Tibial nerve (tissue), 4 donors: ENCODE measurements around the gene NPVF.

ENCODE experiments used
- EP300 ChIP-seq, 2 donors: sonication (generic); formaldehyde crosslinking; IDR thresholded peaks; one replicate each; pipeline ENCODE4 v1.6.1; 2017; ENCODE audit warnings: antibody characterized with exemption in 2 of 2, mild to moderate bottlenecking in 1 of 2
- POLR2A ChIP-seq, 2 donors: fragments of 450-650 bp; IDR thresholded peaks; one replicate each; pipeline ENCODE4 v1.6.1; 2017; ENCODE audit warnings: antibody characterized with exemption in 2 of 2, mild to moderate bottlenecking in 2 of 2, moderate library complexity in 2 of 2
- TF ChIP-seq, protein P1 (sequence below), 5 experiments: fragments of 200-600 bp in 3 of 5; fragments of 450-650 bp in 2 of 5; sonication (generic) in 3 of 5; IDR thresholded peaks; one replicate each; pipeline ENCODE4 v1.5.1; 2016 to 2019; ENCODE audit warnings: antibody characterized with exemption in 5 of 5, mild to moderate bottlenecking in 3 of 5, moderate library complexity in 2 of 5

DNA sequence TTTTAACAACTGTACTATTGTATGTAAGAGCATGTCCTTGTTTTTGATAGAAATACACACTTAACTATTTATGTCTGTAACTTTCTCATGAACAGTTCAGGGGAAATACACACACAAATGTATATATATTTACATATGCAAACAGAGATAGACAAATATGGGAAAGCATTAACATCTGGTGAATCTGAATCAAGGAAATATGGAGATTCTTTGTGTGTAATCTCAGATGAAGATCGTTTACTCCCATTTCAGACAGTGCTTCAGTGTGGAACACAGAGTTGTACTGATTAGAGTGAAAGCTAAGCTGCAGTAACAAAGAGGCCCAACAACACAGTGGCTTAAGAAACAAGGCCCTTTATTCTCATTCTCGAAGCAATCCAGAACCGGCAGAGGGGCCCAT is 26.3 kb upstream of the NPVF start:
- no peak for TF ChIP-seq POLR2A (IDR thresholded peaks at IDR 0.05)
- TF ChIP-seq, protein P1, sequence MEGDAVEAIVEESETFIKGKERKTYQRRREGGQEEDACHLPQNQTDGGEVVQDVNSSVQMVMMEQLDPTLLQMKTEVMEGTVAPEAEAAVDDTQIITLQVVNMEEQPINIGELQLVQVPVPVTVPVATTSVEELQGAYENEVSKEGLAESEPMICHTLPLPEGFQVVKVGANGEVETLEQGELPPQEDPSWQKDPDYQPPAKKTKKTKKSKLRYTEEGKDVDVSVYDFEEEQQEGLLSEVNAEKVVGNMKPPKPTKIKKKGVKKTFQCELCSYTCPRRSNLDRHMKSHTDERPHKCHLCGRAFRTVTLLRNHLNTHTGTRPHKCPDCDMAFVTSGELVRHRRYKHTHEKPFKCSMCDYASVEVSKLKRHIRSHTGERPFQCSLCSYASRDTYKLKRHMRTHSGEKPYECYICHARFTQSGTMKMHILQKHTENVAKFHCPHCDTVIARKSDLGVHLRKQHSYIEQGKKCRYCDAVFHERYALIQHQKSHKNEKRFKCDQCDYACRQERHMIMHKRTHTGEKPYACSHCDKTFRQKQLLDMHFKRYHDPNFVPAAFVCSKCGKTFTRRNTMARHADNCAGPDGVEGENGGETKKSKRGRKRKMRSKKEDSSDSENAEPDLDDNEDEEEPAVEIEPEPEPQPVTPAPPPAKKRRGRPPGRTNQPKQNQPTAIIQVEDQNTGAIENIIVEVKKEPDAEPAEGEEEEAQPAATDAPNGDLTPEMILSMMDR (IDR thresholded peaks at IDR 0.05): no peak
- no peak for TF ChIP-seq EP300 (IDR thresholded peaks at IDR 0.05)
